Measurements from ENCODE around the gene SPATS2L. TPM values are rescaled to one million over a fixed set of nuclear protein-coding genes. Genes with fewer than 3 reads are reported as not detected.

The SPATS2L gene
- total and polyA plus RNA-seq, 7 experiments from 2014 or later, result 1.1 to 51.9 (median 2.9) TPM

DNA sequence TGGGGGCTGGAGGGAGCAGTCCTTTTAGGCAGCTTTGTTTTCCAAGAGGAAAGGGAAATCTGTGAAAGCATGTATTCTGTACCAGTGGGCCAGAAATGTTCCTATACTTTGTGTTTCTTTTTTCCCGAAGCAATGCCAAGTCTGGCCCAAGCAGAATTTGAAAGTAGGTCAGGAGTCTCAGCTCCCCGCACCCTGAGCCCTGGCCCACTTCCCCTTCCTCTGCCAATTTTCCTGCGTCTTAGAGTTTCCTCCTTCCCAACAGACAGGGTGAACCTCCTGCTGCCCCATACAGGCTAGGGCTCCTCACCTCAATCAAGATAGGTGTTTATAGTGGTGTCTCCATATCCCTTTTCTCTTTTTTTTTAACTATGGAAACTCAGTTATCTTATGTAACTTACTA is 138.0 kb downstream of the SPATS2L start:
- Mint-ChIP-seq H3K4me3 (no peak overlapping the region), H3K36me3 (peaks cover 0 to 36% (median 3%) of the 10 kb centered on the region in 5 donors), H3K4me1 (peaks cover 0 to 27% (median 1%) of the 10 kb centered on the region in 7 donors), H3K9me3 (no peaks in the 10 kb centered on the region), H3K27ac (no peak overlapping the region), H3K27me3 (no peaks in the 10 kb centered on the region)
- H3K4me1 ChIP-seq (ENCODE audit: control insufficient read depth in 2 of 2, insufficient read depth in 2 of 2, low read length in 2 of 2), result no peaks in the 10 kb centered on the region
- ATAC-seq (no peak), DNase-seq (no peak)
- ChIA-PET CTCF (no interaction called here), POLR2A (no interaction called here)
- H3K4me3 ChIP-seq (ENCODE audit: low read length), result no peak overlapping the region
- intact Hi-C loops (cut with micrococcal nuclease), result loop anchor here in 1 of 2 donors (2.0 kb wide), 1 partner anchor 36 kb away; no protein-coding TSS in a partner anchor
- no peaks in the 10 kb centered on the region for H3K36me3 ChIP-seq (ENCODE audit: control insufficient read depth in 2 of 3, insufficient read depth in 3 of 3, low read length in 3 of 3)
- no peak overlapping the region for H3K27ac ChIP-seq (ENCODE audit: low read depth, low read length)
- H3K27me3 ChIP-seq (ENCODE audit: control insufficient read depth in 2 of 2, insufficient read depth in 2 of 2, low read length in 2 of 2), result no peaks in the 10 kb centered on the region
- H3K9me3 ChIP-seq (ENCODE audit: control insufficient read depth in 2 of 3, low read length in 3 of 3), result no peaks in the 10 kb centered on the region

DNA sequence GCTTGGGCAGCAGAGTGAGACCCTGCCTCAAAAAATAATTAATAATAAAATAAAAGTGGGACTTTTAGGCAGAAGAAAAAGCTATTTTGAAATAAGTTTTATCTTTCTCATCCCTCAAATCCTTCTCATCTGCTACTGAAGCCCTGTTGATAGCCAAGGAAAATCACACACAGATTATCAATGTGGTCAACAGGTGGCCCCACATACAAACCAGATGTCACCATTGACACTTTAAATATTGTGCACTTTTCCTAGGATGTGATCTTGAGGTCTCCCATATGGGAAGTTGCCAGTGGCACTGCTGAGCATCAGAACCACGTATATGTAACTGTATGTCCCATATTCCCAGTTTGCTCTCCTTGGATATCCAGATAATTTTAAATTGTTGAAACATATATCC is 138.8 kb downstream of the SPATS2L start:
- H3K27me3 ChIP-seq (ENCODE audit: control insufficient read depth in 2 of 2, insufficient read depth in 2 of 2, low read length in 2 of 2), result no peaks in the 10 kb centered on the region
- CTCF ChIA-PET, result no interaction called here
- H3K27ac ChIP-seq (ENCODE audit: low read depth, low read length), result no peak overlapping the region
- ATAC-seq (no peak), DNase-seq (no peak)
- Mint-ChIP-seq H3K4me1 (peaks cover 0 to 27% (median 1%) of the 10 kb centered on the region in 7 donors), H3K9me3 (no peaks in the 10 kb centered on the region), H3K4me3 (no peak overlapping the region), H3K27ac (no peak overlapping the region), H3K27me3 (no peaks in the 10 kb centered on the region), H3K36me3 (peaks cover 0 to 35% (median 3%) of the 10 kb centered on the region in 5 donors)
- no peaks in the 10 kb centered on the region for H3K4me1 ChIP-seq (ENCODE audit: control insufficient read depth in 2 of 2, insufficient read depth in 2 of 2, low read length in 2 of 2)
- POLR2A ChIA-PET, result interaction anchor here (0.8 kb wide), 1 partner anchor 1178 kb away, joined by 3 read pairs; no protein-coding TSS in a partner anchor
- no peaks in the 10 kb centered on the region for H3K36me3 ChIP-seq (ENCODE audit: control insufficient read depth in 2 of 3, insufficient read depth in 3 of 3, low read length in 3 of 3)
- no peak overlapping the region for H3K4me3 ChIP-seq (ENCODE audit: low read length)
- intact Hi-C loops (cut with micrococcal nuclease), result loop anchor here in 1 of 2 donors (1.0 to 2.0 kb wide), 2 partner anchors 23 to 36 kb away; no protein-coding TSS in a partner anchor
- no peaks in the 10 kb centered on the region for H3K9me3 ChIP-seq (ENCODE audit: control insufficient read depth in 2 of 3, low read length in 3 of 3)

DNA sequence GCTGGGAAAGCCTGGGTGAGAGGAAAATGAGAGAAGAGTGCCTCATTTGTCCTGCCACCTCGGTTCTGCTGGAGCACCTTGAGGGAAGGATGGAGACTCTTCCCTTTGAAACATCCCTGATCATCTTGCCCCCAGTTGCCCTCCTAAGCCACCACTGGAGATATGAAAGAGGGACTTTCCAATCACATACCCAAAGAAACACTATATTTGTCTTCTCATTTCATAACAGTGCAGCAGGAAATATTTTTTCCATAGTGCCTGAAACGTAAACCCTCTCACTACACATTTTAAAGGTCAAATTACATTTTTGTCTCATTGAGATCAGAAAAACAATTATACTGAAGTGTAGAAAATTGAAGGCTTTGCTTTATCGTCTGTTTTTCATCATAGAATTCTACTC is 140.1 kb downstream of the SPATS2L start:
- ChIA-PET CTCF (no interaction called here), POLR2A (no interaction called here)
- H3K27ac ChIP-seq (ENCODE audit: low read depth, low read length), result no peak overlapping the region
- no peaks in the 10 kb centered on the region for H3K27me3 ChIP-seq (ENCODE audit: control insufficient read depth in 2 of 2, insufficient read depth in 2 of 2, low read length in 2 of 2)
- no peaks in the 10 kb centered on the region for H3K36me3 ChIP-seq (ENCODE audit: control insufficient read depth in 2 of 3, insufficient read depth in 3 of 3, low read length in 3 of 3)
- H3K9me3 ChIP-seq (ENCODE audit: control insufficient read depth in 2 of 3, low read length in 3 of 3), result no peaks in the 10 kb centered on the region
- Mint-ChIP-seq H3K36me3 (peaks cover 0 to 34% (median 2%) of the 10 kb centered on the region in 5 donors), H3K27me3 (no peaks in the 10 kb centered on the region), H3K9me3 (no peaks in the 10 kb centered on the region), H3K27ac (peak overlapping the region in 2 of 9 donors; percentile 19 to 50), H3K4me1 (peaks cover 0 to 27% (median 1%) of the 10 kb centered on the region in 7 donors), H3K4me3 (no peak overlapping the region)
- H3K4me3 ChIP-seq (ENCODE audit: low read length), result no peak overlapping the region
- no peak for ATAC-seq
- DNase-seq, result no peak
- intact Hi-C loops (cut with micrococcal nuclease), result no loop called here
- no peaks in the 10 kb centered on the region for H3K4me1 ChIP-seq (ENCODE audit: control insufficient read depth in 2 of 2, insufficient read depth in 2 of 2, low read length in 2 of 2)

DNA sequence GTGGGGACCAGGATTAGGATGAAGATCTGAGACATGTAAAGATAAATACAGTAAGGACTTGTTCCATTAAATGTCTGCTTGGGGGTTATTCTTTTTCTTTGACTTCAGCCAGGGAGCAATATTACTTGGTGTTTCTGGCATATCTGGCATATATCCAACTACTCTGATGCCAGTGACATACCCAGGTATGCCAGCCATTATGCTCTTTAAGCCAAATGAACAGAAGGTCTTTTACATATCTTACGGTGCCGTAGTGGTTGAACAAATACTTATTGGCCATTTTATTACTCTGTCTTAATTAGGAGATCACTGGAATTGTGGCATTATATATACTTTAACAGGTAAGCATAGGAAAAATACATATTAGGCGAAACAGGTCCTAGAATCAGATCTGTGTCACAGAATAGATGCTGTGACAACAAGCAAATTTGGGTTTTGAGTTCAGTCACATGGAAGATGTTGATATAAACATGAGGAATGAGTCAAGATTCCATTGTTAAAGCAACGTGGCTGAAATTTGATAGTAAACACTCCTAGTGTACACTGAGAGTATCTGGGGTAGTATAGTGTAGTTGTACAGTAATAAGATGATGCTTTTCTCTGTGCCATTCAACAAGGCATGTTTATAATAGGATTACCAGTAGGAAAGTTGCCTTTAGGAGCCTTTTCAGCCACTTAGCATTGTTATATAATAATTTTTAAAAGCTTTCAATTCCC is 140.8 kb downstream of the SPATS2L start:
- Mint-ChIP-seq H3K27me3 (no peaks in the 10 kb centered on the region), H3K4me1 (peaks cover 0 to 27% (median 1%) of the 10 kb centered on the region in 7 donors), H3K27ac (peak overlapping the region in 2 of 9 donors; percentile 1 to 50), H3K4me3 (no peak overlapping the region), H3K36me3 (peaks cover 0 to 31% (median 0%) of the 10 kb centered on the region in 5 donors), H3K9me3 (no peaks in the 10 kb centered on the region)
- intact Hi-C loops (cut with micrococcal nuclease), result no loop called here
- Histone ChIP-seq H3K36me3 (ENCODE audit: control insufficient read depth in 2 of 3, insufficient read depth in 3 of 3, low read length in 3 of 3) (no peaks in the 10 kb centered on the region), H3K27me3 (ENCODE audit: control insufficient read depth in 2 of 2, insufficient read depth in 2 of 2, low read length in 2 of 2) (no peaks in the 10 kb centered on the region), H3K4me1 (ENCODE audit: control insufficient read depth in 2 of 2, insufficient read depth in 2 of 2, low read length in 2 of 2) (no peaks in the 10 kb centered on the region), H3K9me3 (ENCODE audit: control insufficient read depth in 2 of 3, low read length in 3 of 3) (no peaks in the 10 kb centered on the region), H3K27ac (ENCODE audit: low read depth, low read length) (no peak overlapping the region), H3K4me3 (ENCODE audit: low read length) (no peak overlapping the region)
- DNase-seq (no peak), ATAC-seq (no peak)
- ChIA-PET POLR2A (no interaction called here), CTCF (interaction anchor here (1.1 kb wide), 1 partner anchor 31 kb away, joined by 3 read pairs; no protein-coding TSS in a partner anchor)

DNA sequence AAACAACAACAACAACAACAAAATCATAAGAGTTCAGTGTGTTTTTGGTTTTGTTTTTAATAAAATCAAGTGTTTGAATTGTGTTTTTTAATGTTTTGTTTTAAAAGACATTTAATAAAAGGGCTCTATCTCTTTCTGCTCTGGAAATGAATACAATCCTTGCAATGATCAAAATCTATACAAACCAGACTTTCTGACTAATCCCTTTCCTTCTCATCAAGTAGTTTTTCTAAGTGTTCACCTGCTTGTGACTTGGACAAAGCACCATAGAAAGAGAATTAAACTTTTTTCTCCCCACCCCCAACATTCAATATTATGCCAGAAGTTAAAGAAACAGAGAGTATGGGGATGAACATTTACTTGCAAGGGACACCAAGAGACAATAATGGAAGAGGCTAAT is 142.0 kb downstream of the SPATS2L start:
- ChIA-PET CTCF (interaction anchor here (1.1 kb wide), 2 partner anchors 20 to 30 kb away, joined by 3 to 7 read pairs; no protein-coding TSS in a partner anchor), POLR2A (no interaction called here)
- Mint-ChIP-seq H3K27me3 (no peaks in the 10 kb centered on the region), H3K4me1 (peaks cover 0 to 27% (median 1%) of the 10 kb centered on the region in 7 donors), H3K4me3 (no peak overlapping the region), H3K27ac (no peak overlapping the region), H3K36me3 (peaks cover 0 to 31% (median 3%) of the 10 kb centered on the region in 5 donors), H3K9me3 (no peaks in the 10 kb centered on the region)
- Histone ChIP-seq H3K27ac (ENCODE audit: low read depth, low read length) (no peak overlapping the region), H3K27me3 (ENCODE audit: control insufficient read depth in 2 of 2, insufficient read depth in 2 of 2, low read length in 2 of 2) (no peaks in the 10 kb centered on the region), H3K9me3 (ENCODE audit: control insufficient read depth in 2 of 3, low read length in 3 of 3) (no peaks in the 10 kb centered on the region), H3K36me3 (ENCODE audit: control insufficient read depth in 2 of 3, insufficient read depth in 3 of 3, low read length in 3 of 3) (no peaks in the 10 kb centered on the region), H3K4me3 (ENCODE audit: low read length) (no peak overlapping the region), H3K4me1 (ENCODE audit: control insufficient read depth in 2 of 2, insufficient read depth in 2 of 2, low read length in 2 of 2) (no peaks in the 10 kb centered on the region)
- intact Hi-C loops (cut with micrococcal nuclease), result no loop called here
- no peak for DNase-seq
- no peak for ATAC-seq

DNA sequence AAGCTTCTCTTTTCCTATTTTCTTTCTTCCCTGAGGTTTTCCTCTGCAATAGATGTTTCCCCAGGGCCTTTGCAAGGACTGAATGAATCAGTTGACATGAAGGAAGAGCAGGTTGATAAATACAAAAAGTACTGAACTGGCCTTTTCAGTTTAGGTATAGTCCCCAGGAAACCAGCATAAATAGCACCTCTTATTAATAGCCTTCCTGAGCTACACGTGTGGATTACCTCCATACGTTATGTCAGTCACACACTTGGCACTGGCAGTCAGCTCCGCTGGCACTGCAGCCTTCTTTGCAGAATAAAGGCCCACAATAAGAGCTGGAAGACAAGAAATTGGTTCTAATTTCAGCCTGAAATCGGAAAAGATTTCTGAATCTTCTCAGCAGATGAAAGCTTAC is 142.7 kb downstream of the SPATS2L start:
- H3K9me3 ChIP-seq (ENCODE audit: control insufficient read depth in 2 of 3, low read length in 3 of 3), result no peaks in the 10 kb centered on the region
- no peak overlapping the region for H3K27ac ChIP-seq (ENCODE audit: low read depth, low read length)
- H3K4me1 ChIP-seq (ENCODE audit: control insufficient read depth in 2 of 2, insufficient read depth in 2 of 2, low read length in 2 of 2), result no peaks in the 10 kb centered on the region
- ATAC-seq, result no peak
- POLR2A ChIA-PET, result no interaction called here
- no peak overlapping the region for H3K4me3 ChIP-seq (ENCODE audit: low read length)
- no peaks in the 10 kb centered on the region for H3K27me3 Mint-ChIP-seq
- no peaks in the 10 kb centered on the region for H3K36me3 ChIP-seq (ENCODE audit: control insufficient read depth in 2 of 3, insufficient read depth in 3 of 3, low read length in 3 of 3)
- H3K9me3 Mint-ChIP-seq, result no peaks in the 10 kb centered on the region
- intact Hi-C loops (cut with micrococcal nuclease), result no loop called here
- H3K4me1 Mint-ChIP-seq, result peaks cover 0 to 28% (median 1%) of the 10 kb centered on the region in 7 donors
- CTCF ChIA-PET, result interaction anchor here (1.1 kb wide), 1 partner anchor 19 kb away, joined by 7 read pairs; no protein-coding TSS in a partner anchor
- no peaks in the 10 kb centered on the region for H3K27me3 ChIP-seq (ENCODE audit: control insufficient read depth in 2 of 2, insufficient read depth in 2 of 2, low read length in 2 of 2)
- H3K4me3 Mint-ChIP-seq, result no peak overlapping the region
- no peak overlapping the region for H3K27ac Mint-ChIP-seq
- DNase-seq, result no peak
- peaks cover 0 to 25% (median 3%) of the 10 kb centered on the region in 5 donors for H3K36me3 Mint-ChIP-seq

DNA sequence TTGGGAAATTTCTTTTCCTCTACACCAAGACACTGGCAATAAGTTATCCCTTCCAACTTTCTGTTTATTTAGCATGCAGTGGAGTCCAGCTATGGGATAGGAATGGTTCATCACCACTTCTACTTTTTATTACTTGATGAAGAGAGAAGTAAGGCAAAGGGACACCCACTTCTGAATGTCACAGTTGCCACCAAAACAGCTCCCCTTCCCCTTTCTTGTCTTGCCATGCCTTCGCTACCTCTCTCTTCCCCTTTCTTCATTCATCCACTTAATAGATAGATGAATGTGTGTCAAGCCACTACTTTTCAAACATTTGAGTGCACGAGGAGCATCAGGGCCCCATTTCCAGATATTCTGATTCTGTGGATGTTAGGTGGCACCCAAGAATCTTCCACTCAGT is 143.8 kb downstream of the SPATS2L start:
- DNase-seq, result no peak
- peaks cover 0 to 33% (median 4%) of the 10 kb centered on the region in 7 donors for H3K4me1 Mint-ChIP-seq
- H3K27ac Mint-ChIP-seq, result no peak overlapping the region

More for the DNA sequence above, 143.8 kb downstream of the SPATS2L start:
- H3K27me3 Mint-ChIP-seq, result no peaks in the 10 kb centered on the region
- ATAC-seq, result no peak
- no peaks in the 10 kb centered on the region for H3K36me3 ChIP-seq (ENCODE audit: control insufficient read depth in 2 of 3, insufficient read depth in 3 of 3, low read length in 3 of 3)
- POLR2A ChIA-PET, result no interaction called here
- H3K9me3 Mint-ChIP-seq, result no peaks in the 10 kb centered on the region
- no peaks in the 10 kb centered on the region for H3K27me3 ChIP-seq (ENCODE audit: control insufficient read depth in 2 of 2, insufficient read depth in 2 of 2, low read length in 2 of 2)
- H3K4me3 ChIP-seq (ENCODE audit: low read length), result no peak overlapping the region
- H3K27ac ChIP-seq (ENCODE audit: low read depth, low read length), result no peak overlapping the region
- no peak overlapping the region for H3K4me3 Mint-ChIP-seq
- intact Hi-C loops (cut with micrococcal nuclease), result no loop called here
- H3K36me3 Mint-ChIP-seq, result peaks cover 0 to 19% (median 3%) of the 10 kb centered on the region in 5 donors
- H3K4me1 ChIP-seq (ENCODE audit: control insufficient read depth in 2 of 2, insufficient read depth in 2 of 2, low read length in 2 of 2), result no peaks in the 10 kb centered on the region
- CTCF ChIA-PET, result no interaction called here
- H3K9me3 ChIP-seq (ENCODE audit: control insufficient read depth in 2 of 3, low read length in 3 of 3), result no peaks in the 10 kb centered on the region

All from naive thymus-derived CD4-positive, alpha-beta T cell (primary cell).